ENCODE data around the gene MED13. TPM values are rescaled to one million over a fixed set of nuclear protein-coding genes. Genes with fewer than 3 reads are reported as not detected.

Gene MED13
- polyA plus RNA-seq, 2 of the 4 experiments (the other 2 are of a cell fraction): 14.1 to 64.1 TPM

- no peaks in the 10 kb centered on the region for H3K9me3 ChIP-seq
- WGBS (ENCODE audit: missing lambda C conversion rate): 84% methylated on average over 5 of the region's 5 CpGs
- no peak for DNase-seq (ENCODE audit: low read depth in 1 of 2, low spot score in 1 of 2)
- H3K4me1 ChIP-seq: peaks cover 36% of the 10 kb centered on the region
- CTCF ChIA-PET: interaction anchor here (0.7 to 2.0 kb wide), 3 partner anchors 10 to 61 kb away, joined by 3 to 5 read pairs (median 3); no protein-coding TSS in a partner anchor
- H3K27ac ChIP-seq: no peak overlapping the region
- H3K4me2 ChIP-seq: no peak overlapping the region
- POLR2A ChIA-PET: no interaction called here
- H3K4me3 ChIP-seq: no peak overlapping the region
- FAIRE-seq: no peak
- ATAC-seq: no peak
- no peak for TF ChIP-seq HEYL (CRISPR knock-in tag; IDR thresholded peaks at IDR 0.05)
- TF ChIP-seq CBX2 (IDR thresholded peaks at IDR 0.05; ENCODE audit: borderline replicate concordance, low read depth): no peak
- TF ChIP-seq CEBPB (IDR thresholded peaks at IDR 0.05): no peak
- TF ChIP-seq NPAS2 (CRISPR knock-in tag; IDR thresholded peaks at IDR 0.05; ENCODE audit: borderline replicate concordance): no peak
- TF ChIP-seq ZNF302 (CRISPR knock-in tag; IDR thresholded peaks at IDR 0.05): no peak
- no peak for TF ChIP-seq REST (IDR thresholded peaks at IDR 0.05)
- no peak for TF ChIP-seq USF2 (IDR thresholded peaks at IDR 0.05)
- no peak for TF ChIP-seq EHMT2 (IDR thresholded peaks at IDR 0.05; ENCODE audit: low read depth)
- no peak for TF ChIP-seq FOSL2 (IDR thresholded peaks at IDR 0.05)
- no peak for TF ChIP-seq FOSL2 (CRISPR knock-in tag; IDR thresholded peaks at IDR 0.05)
- no peak for TF ChIP-seq HMGXB4 (CRISPR knock-in tag; IDR thresholded peaks at IDR 0.05; ENCODE audit: borderline replicate concordance)
- TF ChIP-seq MYC (IDR thresholded peaks at IDR 0.05; ENCODE audit: borderline replicate concordance, low read length): no peak
- TF ChIP-seq SMC3 (IDR thresholded peaks at IDR 0.05): no peak
- TF ChIP-seq ZSCAN20 (CRISPR knock-in tag; IDR thresholded peaks at IDR 0.05): no peak
- TF ChIP-seq TP53 (CRISPR knock-in tag; IDR thresholded peaks at IDR 0.05): no peak
Measured at GRCh38 chr17:62049299-62049698, 15.8 kb downstream of the MED13 start.

- ChIA-PET CTCF (interaction anchor here (1.4 to 2.0 kb wide), 2 partner anchors 9 to 61 kb away, joined by 5 read pairs; no protein-coding TSS in a partner anchor), POLR2A (interaction anchor here (0.7 kb wide), 1 partner anchor 104 kb away, joined by 7 read pairs; no protein-coding TSS in a partner anchor)
- no peak for FAIRE-seq
- no peak for TF ChIP-seq ZNF302 (CRISPR knock-in tag; IDR thresholded peaks at IDR 0.05)
- TF ChIP-seq KDM1A (IDR thresholded peaks at IDR 0.05; ENCODE audit: low read depth): no peak
- no peak for TF ChIP-seq RFX5 (IDR thresholded peaks at IDR 0.05)
- TF ChIP-seq PHF8 (IDR thresholded peaks at IDR 0.05; ENCODE audit: borderline replicate concordance, low read depth): no peak
- TF ChIP-seq NPAS2 (CRISPR knock-in tag; IDR thresholded peaks at IDR 0.05; ENCODE audit: borderline replicate concordance): no peak
- TF ChIP-seq HMGXB4 (CRISPR knock-in tag; IDR thresholded peaks at IDR 0.05; ENCODE audit: borderline replicate concordance): no peak
- no peak for TF ChIP-seq NR3C1 (IDR thresholded peaks at IDR 0.05)
- no peak for TF ChIP-seq HEYL (CRISPR knock-in tag; IDR thresholded peaks at IDR 0.05)
- no peak for TF ChIP-seq CHD4 (IDR thresholded peaks at IDR 0.05; ENCODE audit: borderline replicate concordance)
- no peak for TF ChIP-seq ZC3H11A (IDR thresholded peaks at IDR 0.05)
- no peak for TF ChIP-seq EHF (CRISPR knock-in tag; IDR thresholded peaks at IDR 0.05)
- no peak for TF ChIP-seq GATA3 (IDR thresholded peaks at IDR 0.05; ENCODE audit: borderline replicate concordance)
- no peak for TF ChIP-seq BHLHE40 (IDR thresholded peaks at IDR 0.05; ENCODE audit: low read depth, low read length)
- no peak for TF ChIP-seq REST (IDR thresholded peaks at IDR 0.05)
- TF ChIP-seq USF2 (IDR thresholded peaks at IDR 0.05): no peak
Measured at GRCh38 chr17:62048262-62048661, 16.8 kb downstream of the MED13 start.

More at GRCh38 chr17:62048262-62048661, 16.8 kb downstream of the MED13 start:
- Histone ChIP-seq H3K4me1 (peaks cover 25% of the 10 kb centered on the region), H3K4me3 (no peak overlapping the region), H3K27ac (no peak overlapping the region), H3K4me2 (no peak overlapping the region), H3K9me3 (no peaks in the 10 kb centered on the region)
- no peak for ATAC-seq
- no peak for DNase-seq (ENCODE audit: low read depth in 1 of 2, low spot score in 1 of 2)
- WGBS (ENCODE audit: missing lambda C conversion rate): 98% methylated on average over 2 of the region's 2 CpGs

All from A549 (cell line).